H9 (cell line): ENCODE data around the gene LCE1C. TPM values are rescaled to one million over a fixed set of nuclear protein-coding genes. Genes with fewer than 3 reads are reported as not detected.

Source experiments
- DNase-seq: peaks from one replicate; pipeline ENCODE4 v3.0.0-alpha.2; 2017
- H2AFZ ChIP-seq: one replicate; pipeline ENCODE4 v1.6.1; 2013; ENCODE audit warnings: mild to moderate bottlenecking, low read length, control low read depth, moderate library complexity
- H2AK5ac ChIP-seq: 2 replicates; pipeline ENCODE4 v1.6.1; 2013; ENCODE audit warnings: low read length, control low read depth, mixed read lengths; ENCODE audit not compliant: insufficient read length
- H2BK120ac ChIP-seq: one replicate; pipeline ENCODE4 v1.6.1; 2013; ENCODE audit warnings: low read depth, mild to moderate bottlenecking, low read length, control low read depth, inconsistent platforms; ENCODE audit not compliant: poor library complexity, severe bottlenecking
- H2BK12ac ChIP-seq: 2 replicates; pipeline ENCODE4 v1.6.1; 2013; ENCODE audit warnings: low read length, control low read depth, mixed read lengths, low read depth; ENCODE audit not compliant: insufficient read length
- H2BK15ac ChIP-seq: 2 replicates; pipeline ENCODE4 v1.6.1; 2013; ENCODE audit warnings: low read depth, low read length, control low read depth
- H2BK20ac ChIP-seq: one replicate; pipeline ENCODE4 v1.6.1; 2013; ENCODE audit warnings: low read depth, mild to moderate bottlenecking, low read length, control low read depth, inconsistent platforms; ENCODE audit not compliant: poor library complexity, severe bottlenecking
- H2BK5ac ChIP-seq: 2 replicates; pipeline ENCODE4 v1.6.1; 2013; ENCODE audit warnings: low read length, control low read depth, mixed read lengths; ENCODE audit not compliant: insufficient read length
- H3K14ac ChIP-seq: 2 replicates; pipeline ENCODE4 v1.6.1; 2013; ENCODE audit warnings: low read length, control low read depth; ENCODE audit not compliant: insufficient read depth
- H3K18ac ChIP-seq: 2 replicates; pipeline ENCODE4 v1.6.1; 2013; ENCODE audit warnings: low read depth, mild to moderate bottlenecking, mixed read lengths, low read length, control low read depth; ENCODE audit not compliant: insufficient read length
- H3K23ac ChIP-seq: 2 replicates; pipeline ENCODE4 v1.6.1; 2013; ENCODE audit warnings: low read length, control low read depth, mixed read lengths, low read depth; ENCODE audit not compliant: insufficient read length
- H3K23me2 ChIP-seq: 2 replicates; pipeline ENCODE4 v1.6.1; 2013; ENCODE audit warnings: low read depth, mild to moderate bottlenecking, mixed read lengths, low read length, control low read depth; ENCODE audit not compliant: insufficient read length, poor library complexity, severe bottlenecking
- H3K27ac ChIP-seq: 2 replicates; pipeline ENCODE4 v1.5.1; 2013; ENCODE audit warnings: low read length, control low read depth, mixed read lengths, low read depth; ENCODE audit not compliant: insufficient read length
- H3K27me3 ChIP-seq: 2 replicates; pipeline ENCODE4 v1.6.1; 2013; ENCODE audit warnings: low read length, control low read depth, inconsistent platforms; ENCODE audit not compliant: insufficient read depth
- H3K4ac ChIP-seq: 2 replicates; pipeline ENCODE4 v1.6.1; 2013; ENCODE audit warnings: low read depth, mild to moderate bottlenecking, control low read depth, inconsistent platforms, low read length, moderate library complexity
- H3K4me1 ChIP-seq: 2 replicates; pipeline ENCODE4 v1.6.1; 2013; ENCODE audit warnings: low read length, control low read depth, inconsistent platforms; ENCODE audit not compliant: insufficient read depth
- H3K4me2 ChIP-seq: 2 replicates; pipeline ENCODE4 v1.6.1; 2013; ENCODE audit warnings: low read length, control low read depth, mixed read lengths; ENCODE audit not compliant: insufficient read length, insufficient read depth
- H3K56ac ChIP-seq: 2 replicates; pipeline ENCODE4 v1.6.1; 2013; ENCODE audit warnings: low read depth, mild to moderate bottlenecking, mixed read lengths, low read length, control low read depth; ENCODE audit not compliant: insufficient read length
- H3K79me1 ChIP-seq: 2 replicates; pipeline ENCODE4 v1.6.1; 2013; ENCODE audit warnings: low read depth, mild to moderate bottlenecking, moderate library complexity, low read length, control low read depth, inconsistent platforms; ENCODE audit not compliant: insufficient read depth, poor library complexity, severe bottlenecking
- H3K79me2 ChIP-seq: 2 replicates; pipeline ENCODE4 v1.6.1; 2013; ENCODE audit warnings: low read length, control low read depth, inconsistent platforms; ENCODE audit not compliant: insufficient read depth
- H3K9ac ChIP-seq: 2 replicates; pipeline ENCODE4 v1.6.1; 2013; ENCODE audit warnings: low read length, control low read depth, mixed read lengths; ENCODE audit not compliant: insufficient read length; ENCODE audit errors: extremely low read depth
- H3K9me3 ChIP-seq: one replicate; pipeline ENCODE4 v1.6.1; 2013; ENCODE audit warnings: low read depth, low read length, inconsistent platforms; ENCODE audit not compliant: control insufficient read depth
- H3T11ph ChIP-seq: one replicate; pipeline ENCODE4 v1.6.1; 2013; ENCODE audit warnings: mild to moderate bottlenecking, low read length, control low read depth, inconsistent platforms
- H4K20me1 ChIP-seq: one replicate; pipeline ENCODE4 v1.6.1; 2013; ENCODE audit not compliant: control insufficient read depth, insufficient read length, insufficient read depth
- H4K5ac ChIP-seq: 2 replicates; pipeline ENCODE4 v1.6.1; 2013; ENCODE audit warnings: low read depth, mild to moderate bottlenecking, mixed read lengths, low read length, control low read depth; ENCODE audit not compliant: insufficient read length
- H4K8ac ChIP-seq: replicated peaks from 2 replicates; pipeline ENCODE4 v1.6.1; 2013; ENCODE audit warnings: low read length, control low read depth, mixed read lengths, low read depth; ENCODE audit not compliant: insufficient read length
- H4K91ac ChIP-seq: 2 replicates; pipeline ENCODE4 v1.6.1; 2013; ENCODE audit warnings: low read depth, mild to moderate bottlenecking, moderate library complexity, mixed read lengths, low read length, control low read depth; ENCODE audit not compliant: insufficient read length
- H3K27ac Mint-ChIP-seq, 3 experiments: 2 replicates in 2 of 3; 3 replicates in 1 of 3; pipeline ENCODE4 v1.8.0; 2020 to 2021; ENCODE audit warnings: mixed read lengths in 3 of 3, mild to moderate bottlenecking in 1 of 3, moderate library complexity in 1 of 3
- H3K27me3 Mint-ChIP-seq: 2 replicates; pipeline ENCODE4 v1.8.0; 2021; ENCODE audit warnings: low read depth, mild to moderate bottlenecking, moderate library complexity, mixed read lengths
- H3K36me3 Mint-ChIP-seq, 3 experiments: 2 replicates in 2 of 3; 3 replicates in 1 of 3; pipeline ENCODE4 v1.8.0; 2020 to 2021; ENCODE audit warnings: low read depth in 3 of 3, mixed read lengths in 3 of 3; ENCODE audit not compliant: insufficient read depth in 1 of 3
- H3K4me1 Mint-ChIP-seq, 2 experiments: 2 replicates each; pipeline ENCODE4 v1.8.0; 2020; ENCODE audit warnings: mixed read lengths in 2 of 2
- H3K4me3 Mint-ChIP-seq, 2 experiments: 2 replicates in 1 of 2; 3 replicates in 1 of 2; pipeline ENCODE4 v1.8.0; 2020 to 2021; ENCODE audit warnings: mild to moderate bottlenecking in 2 of 2, mixed read lengths in 2 of 2, moderate library complexity in 1 of 2
- H3K9me3 Mint-ChIP-seq, 2 experiments: 2 replicates in 1 of 2; 3 replicates in 1 of 2; pipeline ENCODE4 v1.8.0; 2020; ENCODE audit warnings: mild to moderate bottlenecking in 2 of 2, mixed read lengths in 2 of 2, moderate library complexity in 1 of 2
- CTCF ChIP-seq: fragments of 200-600 bp; sonication (generic); conservative IDR thresholded peaks from 3 replicates; pipeline ENCODE4 v1.8.0; 2021; ENCODE audit warnings: antibody characterized with exemption, mild to moderate bottlenecking
- WGBS: extraction: QIAGEN DNeasy Blood & Tissue Kit; methylation state at CpG from one replicate; pipeline ENCODE4 v1.1.7; 2013; ENCODE audit warnings: missing lambda C conversion rate, low lambda C conversion rate, mixed read lengths; ENCODE audit not compliant: insufficient read length; ENCODE audit errors: extremely low coverage; 5-methylcytosine and 5-hydroxymethylcytosine counted together
- total RNA-seq: library from RNA; stranded (reverse); gene quantifications from 2 replicates; pipeline ENCODE4 v1.2.1, GENCODE V29; 2021

LCE1C gene
- total RNA-seq, 1 experiment from 2014 or later: not detected

DNA sequence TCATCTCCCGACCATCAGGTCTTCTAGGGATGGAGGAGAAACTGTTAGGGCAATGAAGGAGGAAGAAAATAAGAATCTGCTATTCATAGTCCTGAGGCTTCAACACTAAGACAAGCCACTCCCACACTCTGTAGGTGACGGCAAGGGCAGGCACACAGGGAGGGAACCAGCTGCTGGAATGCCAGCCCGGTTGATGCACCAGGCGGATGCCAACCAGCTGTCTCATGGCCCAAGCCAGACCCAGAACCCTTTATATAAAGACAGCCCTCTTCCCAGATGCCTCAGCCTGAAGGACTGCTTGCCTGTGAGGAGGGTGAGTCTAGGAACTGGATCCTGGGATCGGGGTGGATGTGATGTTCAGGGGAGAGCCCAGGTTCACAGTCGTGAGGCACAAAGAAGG lies 48.7 kb downstream of the LCE1C start, which contains the start of gene KPRP:
TSS of gene KPRP (plus strand) at position 279 of the 400 bp plus-strand sequence. CDS start 1,564 bp downstream, outside the sequence.
- no peak within 1 kb of the TSS for H2BK12ac ChIP-seq
- H4K20me1 ChIP-seq: no peaks in the 10 kb centered on the region
- TF ChIP-seq CTCF: no peak
- H3K27me3 ChIP-seq: no peaks in the 10 kb centered on the region
- peaks cover 93% of the 10 kb centered on the region for H3K9me3 ChIP-seq
- H4K91ac ChIP-seq: no peak within 1 kb of the TSS
- no CpG with 5 or more reads among the region's 6 CpGs for WGBS
- H3K4ac ChIP-seq: no peak within 1 kb of the TSS
- no peak within 1 kb of the TSS for H2BK20ac ChIP-seq
- no peak within 1 kb of the TSS for H2AFZ ChIP-seq
- DNase-seq: no peak
- no peak within 1 kb of the TSS for H3K18ac ChIP-seq
- H3K23me2 ChIP-seq: no peaks in the 10 kb centered on the region
- H2BK15ac ChIP-seq: no peak within 1 kb of the TSS
- no peaks in the 10 kb centered on the region for H3K4me1 ChIP-seq
- Mint-ChIP-seq H3K4me1 (no peaks in the 10 kb centered on the region), H3K9me3 (peaks cover 94 to 98% of the 10 kb centered on the region in 2 experiments), H3K27me3 (peaks cover 4% of the 10 kb centered on the region), H3K36me3 (peaks cover 17 to 55% (median 26%) of the 10 kb centered on the region in 3 experiments; a peak in 6 of 7 replicates), H3K27ac (no peak within 1 kb of the TSS), H3K4me3 (no peak within 1 kb of the TSS)
- no peak within 1 kb of the TSS for H3K14ac ChIP-seq
- no peak within 1 kb of the TSS for H2AK5ac ChIP-seq
- no peak within 1 kb of the TSS for H3K56ac ChIP-seq
- no peaks in the 10 kb centered on the region for H3K79me2 ChIP-seq
- H3K79me1 ChIP-seq: no peaks in the 10 kb centered on the region
- H2BK120ac ChIP-seq: no peak within 1 kb of the TSS
- H4K5ac ChIP-seq: no peak within 1 kb of the TSS
- H2BK5ac ChIP-seq: no peak within 1 kb of the TSS
- H3T11ph ChIP-seq: no peak within 1 kb of the TSS
- H4K8ac ChIP-seq: no peak within 1 kb of the TSS
- no peak within 1 kb of the TSS for H3K23ac ChIP-seq
- no peak within 1 kb of the TSS for H3K9ac ChIP-seq
- H3K4me2 ChIP-seq: no peak within 1 kb of the TSS
- H3K27ac ChIP-seq: no peak within 1 kb of the TSS
